A172 (cell line): Measurements from ENCODE around the gene ARHGAP23. TPM values are rescaled to one million over a fixed set of nuclear protein-coding genes. Genes with fewer than 3 reads are reported as not detected.

Experiments
- DNase-seq: peaks from one replicate; pipeline ENCODE4 v3.0.0-alpha.2; 2015; ENCODE audit warnings: low spot score
- total RNA-seq: library from RNA; depleted of rRNA; stranded (reverse); fragments of >200 nt; shearing (Covaris generic); gene quantifications from 2 replicates; pipeline ENCODE4 v1.2.3, GENCODE V29; 2014; rRNA removed

Gene ARHGAP23
- total RNA-seq, 1 experiment from 2014 or later: 68.6 TPM

GRCh38 chr17:38551121-38551520 is 122.9 kb downstream of the ARHGAP23 start:
- DNase-seq: no peak

- no peak for DNase-seq
Measured at GRCh38 chr17:38552343-38552742, 124.1 kb downstream of the ARHGAP23 start.

DNA sequence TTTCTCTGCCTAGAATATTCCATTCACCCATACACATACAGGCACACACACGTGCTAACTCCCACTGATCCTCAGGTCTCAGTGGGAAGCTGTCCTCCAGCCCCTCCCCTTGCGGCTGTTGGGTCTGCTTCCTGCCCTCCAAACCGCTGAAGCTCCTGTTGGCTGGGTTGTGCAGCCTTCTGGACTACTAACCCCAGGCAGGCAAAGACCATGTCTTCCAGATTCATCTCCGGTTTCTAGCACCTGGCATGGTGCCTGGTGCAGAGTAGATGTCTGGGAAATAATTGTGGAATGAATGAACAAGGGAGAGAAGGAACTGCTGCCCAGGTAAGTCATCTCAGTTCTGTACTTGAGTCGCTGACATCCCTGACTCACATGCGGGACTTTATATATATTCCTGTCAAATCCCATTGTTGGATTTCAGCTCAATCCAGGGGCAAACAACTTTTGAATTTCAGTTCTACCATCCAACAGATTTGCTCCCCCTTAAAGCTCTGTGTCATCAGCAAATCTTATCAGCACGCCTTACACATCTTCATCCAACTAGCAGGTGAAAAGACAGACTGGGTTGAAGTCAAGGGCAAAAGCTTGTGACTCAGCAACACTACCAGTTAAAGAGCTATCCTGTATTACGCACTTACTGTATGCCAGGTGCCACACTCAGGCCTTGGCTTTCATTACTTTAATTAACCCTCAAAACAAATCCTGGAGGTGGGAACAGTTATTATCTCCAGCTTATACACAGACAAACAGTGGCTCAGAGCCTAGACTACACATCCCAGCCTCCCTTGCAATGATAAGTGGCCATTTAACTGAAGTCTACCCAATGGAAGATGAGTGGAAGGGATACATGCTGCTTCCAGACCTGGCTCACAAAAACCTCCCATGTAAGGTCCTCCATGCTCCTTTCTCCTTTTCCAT is 126.4 kb downstream of the ARHGAP23 start:
- DNase-seq: peak; percentile 31

DNA sequence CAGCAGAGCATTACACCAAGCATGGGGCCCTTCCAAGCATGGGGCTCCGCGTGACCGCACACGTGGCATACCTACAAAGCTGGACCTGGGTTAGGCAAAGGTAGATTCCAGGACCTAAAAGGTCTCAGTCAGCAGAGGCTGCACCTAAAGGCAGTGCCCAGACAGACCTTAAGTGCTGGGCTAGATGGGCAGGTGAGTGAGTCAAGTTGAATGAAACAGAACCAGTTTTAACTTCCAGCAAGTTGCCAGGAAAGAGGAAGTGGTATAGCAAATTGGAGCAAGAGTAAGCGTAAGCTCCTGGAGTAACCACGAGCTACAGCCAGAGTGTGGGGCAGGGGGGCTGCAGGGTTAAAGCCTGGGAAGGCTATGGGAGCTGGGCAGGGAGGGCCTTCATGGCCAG is 128.0 kb downstream of the ARHGAP23 start:
- no peak for DNase-seq

- no peak for DNase-seq
Measured at GRCh38 chr17:38557396-38557795, 129.1 kb downstream of the ARHGAP23 start.

- peak; percentile 87 for DNase-seq
Measured at GRCh38 chr17:38557836-38558727, 129.8 kb downstream of the ARHGAP23 start.

- DNase-seq: no peak
Measured at GRCh38 chr17:38558728-38559050, 130.4 kb downstream of the ARHGAP23 start.

DNA sequence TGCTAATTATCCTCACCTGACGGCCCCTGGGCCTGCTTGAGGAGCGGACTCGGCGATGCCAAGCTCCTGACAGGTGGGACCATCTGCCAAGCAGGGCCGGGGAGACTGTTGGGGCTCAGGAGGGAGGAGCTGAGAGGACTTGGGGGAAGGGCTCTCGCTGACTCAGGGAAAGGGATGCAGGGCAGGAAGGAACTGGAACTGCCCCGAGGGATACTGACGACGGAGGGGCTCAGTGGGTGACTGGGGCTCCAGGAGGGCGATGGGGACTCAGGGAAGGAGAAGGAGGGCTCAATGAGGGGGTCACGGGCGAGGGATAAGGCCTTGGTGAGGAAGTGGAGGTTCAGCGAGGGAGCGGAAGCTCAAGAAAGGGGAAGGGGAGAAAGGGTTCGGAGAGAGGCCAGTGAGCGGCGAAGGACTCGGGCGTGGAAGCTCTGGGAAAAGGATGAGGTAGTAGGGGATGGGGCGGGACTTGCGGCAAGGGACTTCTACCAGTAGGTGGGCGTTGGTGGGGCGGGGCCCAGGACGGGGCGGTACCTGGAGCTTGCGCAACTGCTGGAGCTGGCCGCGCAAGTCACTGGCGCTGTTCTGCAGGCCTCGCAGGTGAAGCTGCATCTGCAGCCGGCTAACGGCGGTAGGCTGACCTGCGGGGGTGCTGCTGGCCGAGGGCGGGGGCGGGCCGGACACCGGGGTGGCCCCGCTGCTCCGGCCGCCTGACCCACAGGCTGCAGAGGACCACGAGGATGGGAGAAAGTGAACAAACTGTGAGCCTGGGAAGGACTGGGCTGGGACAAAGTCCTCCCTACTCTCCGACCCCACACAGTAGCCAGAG is 131.0 kb downstream of the ARHGAP23 start:
- no peak for DNase-seq

GRCh38 chr17:38559880-38560230 is 131.6 kb downstream of the ARHGAP23 start:
- DNase-seq: no peak

GRCh38 chr17:38560503-38561318 is 132.4 kb downstream of the ARHGAP23 start:
- DNase-seq: no peak

- no peak for DNase-seq
Measured at GRCh38 chr17:38561416-38562214, 133.4 kb downstream of the ARHGAP23 start.

Other genes starting within 250 kb of the ARHGAP23 start
- not detected in 2 replicates for gene TBC1D3, start 235.9 kb upstream of the ARHGAP23 start, total RNA-seq
- gene MRPL45, start 131.3 kb upstream of the ARHGAP23 start, total RNA-seq: 51.6 and 55.2 TPM in 2 replicates
- 0.46 TPM in 1 of 2 replicates, not detected in the other for gene GPR179, start 84.5 kb upstream of the ARHGAP23 start, total RNA-seq
- gene SOCS7, start 76.6 kb upstream of the ARHGAP23 start, total RNA-seq: 14.7 and 17.8 TPM in 2 replicates
- gene SRCIN1, start 177.5 kb downstream of the ARHGAP23 start, total RNA-seq: 0.19 and 0.26 TPM in 2 replicates
- gene EPOP, start 246.5 kb downstream of the ARHGAP23 start, total RNA-seq: 3.0 and 3.7 TPM in 2 replicates